Activated CD4-positive, alpha-beta T cell treated with anti-CD3 and anti-CD28 coated beads, Interleukin-2, amount 10 ng/mL, durations not matched to agents 7 days and 5 days (primary cell): ENCODE data around the gene SPEF2. TPM values are rescaled to one million over a fixed set of nuclear protein-coding genes. Genes with fewer than 3 reads are reported as not detected.

Experiments used
- CTCF ChIA-PET: fragments of 350-600 bp; sonication (Branson Sonifier 250); formaldehyde crosslinking; loops from one replicate; lab custom pipeline; 2021; ENCODE audit warnings: antibody characterized with exemption; lab: Charles Lee
- POLR2A ChIA-PET: fragments of 350-600 bp; sonication (Branson Sonifier 250); formaldehyde crosslinking; loops from one replicate; lab custom pipeline; 2021; ENCODE audit warnings: antibody characterized with exemption; lab: Charles Lee
- DNase-seq: peaks from one replicate; pipeline ENCODE4 v3.0.0-alpha.2; 2020
- H3K27ac Mint-ChIP-seq: one replicate; pipeline ENCODE4 v1.8.0; 2021; ENCODE audit warnings: mild to moderate bottlenecking, moderate library complexity, mixed read lengths
- H3K27me3 Mint-ChIP-seq: one replicate; pipeline ENCODE4 v1.8.0; 2021; ENCODE audit warnings: mixed read lengths
- H3K36me3 Mint-ChIP-seq: one replicate; pipeline ENCODE4 v1.8.0; 2021; ENCODE audit warnings: low read depth, mixed read lengths
- H3K4me1 Mint-ChIP-seq: one replicate; pipeline ENCODE4 v1.8.0; 2021; ENCODE audit warnings: mixed read lengths
- H3K4me3 Mint-ChIP-seq: one replicate; pipeline ENCODE4 v1.8.0; 2021; ENCODE audit warnings: mild to moderate bottlenecking, moderate library complexity, mixed read lengths
- H3K9me3 Mint-ChIP-seq: one replicate; pipeline ENCODE4 v1.8.0; 2021; ENCODE audit warnings: mixed read lengths
- total RNA-seq, 2 experiments: library from RNA; stranded (reverse); gene quantifications; one replicate each; pipeline ENCODE4 v1.2.3, GENCODE V29; 2021

The SPEF2 gene
- total RNA-seq, 2 experiments from 2014 or later = 5.9 to 9.1 TPM

GRCh38 chr5:35771839-35772238 is 154.2 kb downstream of the SPEF2 start:
- no peak for DNase-seq
- H3K27ac Mint-ChIP-seq = no peak overlapping the region
- H3K9me3 Mint-ChIP-seq = no peaks in the 10 kb centered on the region
- no peaks in the 10 kb centered on the region for H3K27me3 Mint-ChIP-seq
- no peak overlapping the region for H3K4me3 Mint-ChIP-seq
- H3K4me1 Mint-ChIP-seq = peaks cover 39% of the 10 kb centered on the region
- ChIA-PET CTCF (interaction anchor here (0.9 to 1.3 kb wide), 2 partner anchors 9 to 91 kb away, joined by 4 to 5 read pairs; no protein-coding TSS in a partner anchor), POLR2A (no interaction called here)
- H3K36me3 Mint-ChIP-seq = no peaks in the 10 kb centered on the region

- Mint-ChIP-seq H3K27ac (no peak overlapping the region), H3K9me3 (no peaks in the 10 kb centered on the region), H3K27me3 (no peaks in the 10 kb centered on the region), H3K4me3 (no peak overlapping the region), H3K36me3 (no peaks in the 10 kb centered on the region), H3K4me1 (peaks cover 54% of the 10 kb centered on the region)
- POLR2A ChIA-PET = no interaction called here
- DNase-seq = no peak
- CTCF ChIA-PET = interaction anchor here (1.1 kb wide), 1 partner anchor 151 kb away, joined by 3 read pairs; no protein-coding TSS in a partner anchor
Observed at GRCh38 chr5:35773967-35774366, 156.3 kb downstream of the SPEF2 start.

DNA sequence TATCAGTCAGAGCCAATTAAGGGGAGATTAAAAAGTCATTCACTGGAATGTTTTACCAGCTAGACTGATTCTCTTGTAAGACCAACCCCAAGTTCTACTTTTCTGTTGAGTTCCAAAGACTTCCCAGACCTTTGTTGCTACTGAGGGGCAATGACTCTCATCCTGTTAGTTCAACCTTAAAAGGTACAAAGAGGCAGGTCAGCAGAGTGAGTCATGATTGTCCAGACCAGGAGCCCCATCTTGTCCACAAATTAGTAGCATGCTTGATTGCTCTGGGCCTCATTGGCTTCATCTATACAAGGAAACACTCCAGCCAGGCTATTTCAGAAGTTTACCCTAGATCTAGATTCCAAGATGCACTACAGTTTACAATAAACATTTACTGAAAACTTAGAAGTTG is 159.1 kb downstream of the SPEF2 start:
- ChIA-PET POLR2A (no interaction called here), CTCF (interaction anchor here (0.9 to 2.3 kb wide), 12 partner anchors 8 to 150 kb away, joined by 3 to 9 read pairs (median 4); no protein-coding TSS in a partner anchor)
- no peak overlapping the region for H3K4me3 Mint-ChIP-seq
- peaks cover 72% of the 10 kb centered on the region for H3K4me1 Mint-ChIP-seq
- H3K27me3 Mint-ChIP-seq = no peaks in the 10 kb centered on the region
- H3K9me3 Mint-ChIP-seq = no peaks in the 10 kb centered on the region
- H3K27ac Mint-ChIP-seq = no peak overlapping the region
- no peak for DNase-seq
- H3K36me3 Mint-ChIP-seq = peaks cover 2% of the 10 kb centered on the region

DNA sequence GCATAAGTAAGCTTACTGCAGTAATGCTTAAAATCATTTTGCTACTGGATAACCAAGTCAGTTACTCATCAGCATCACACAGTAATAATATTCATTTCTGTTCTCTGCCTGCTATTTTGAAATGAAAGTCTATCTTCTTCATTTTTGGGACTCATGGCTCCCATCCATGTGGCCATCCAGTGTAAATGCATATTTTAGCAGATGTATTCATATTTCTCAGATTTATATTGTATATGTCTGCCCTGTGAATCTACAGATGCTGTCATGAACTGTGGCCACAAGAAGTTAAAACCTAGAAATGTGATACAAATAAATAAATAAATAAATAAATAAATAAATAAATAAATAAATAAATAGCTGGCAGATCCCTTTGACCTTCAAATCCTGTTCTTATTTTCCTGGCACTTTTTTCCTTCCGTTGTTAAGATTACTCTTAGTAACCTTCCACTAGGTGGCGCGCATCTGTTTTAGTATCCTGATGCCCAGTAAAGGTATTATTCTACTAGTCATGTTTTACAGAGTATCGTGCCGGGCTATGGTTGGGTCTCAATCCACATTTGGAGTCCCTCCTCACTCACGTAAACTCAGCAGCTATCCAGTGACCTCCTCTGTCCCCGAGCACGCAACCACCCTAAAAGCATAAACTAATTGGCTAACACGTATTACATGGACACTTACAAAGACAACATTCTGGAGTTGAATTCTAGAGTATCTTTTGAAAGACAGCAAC is 159.9 kb downstream of the SPEF2 start:
- Mint-ChIP-seq H3K4me1 (peaks cover 73% of the 10 kb centered on the region), H3K4me3 (peak overlapping the region; percentile 44), H3K27me3 (no peaks in the 10 kb centered on the region), H3K27ac (peak overlapping the region; percentile 85), H3K36me3 (peaks cover 2% of the 10 kb centered on the region), H3K9me3 (no peaks in the 10 kb centered on the region)
- peak; percentile 86 for DNase-seq
- ChIA-PET CTCF (interaction anchor here (0.6 to 2.3 kb wide), 16 partner anchors 8 to 174 kb away, joined by 3 to 10 read pairs (median 4); partner anchors contain the start of gene SPEF2), POLR2A (interaction anchor here (0.6 kb wide), 1 partner anchor 465 kb away, joined by 3 read pairs; no protein-coding TSS in a partner anchor)

GRCh38 chr5:35778259-35778769 is 160.7 kb downstream of the SPEF2 start:
- no peak for DNase-seq
- H3K36me3 Mint-ChIP-seq = peaks cover 2% of the 10 kb centered on the region
- CTCF ChIA-PET = interaction anchor here (0.6 to 2.0 kb wide), 7 partner anchors 9 to 175 kb away, joined by 3 to 10 read pairs (median 5); partner anchors contain the start of gene SPEF2
- H3K9me3 Mint-ChIP-seq = no peaks in the 10 kb centered on the region
- no peak overlapping the region for H3K4me3 Mint-ChIP-seq
- H3K27me3 Mint-ChIP-seq = no peaks in the 10 kb centered on the region
- peaks cover 77% of the 10 kb centered on the region for H3K4me1 Mint-ChIP-seq
- peak overlapping the region; percentile 85 for H3K27ac Mint-ChIP-seq
- POLR2A ChIA-PET = no interaction called here

- Mint-ChIP-seq H3K36me3 (peaks cover 7% of the 10 kb centered on the region), H3K4me1 (peaks cover 77% of the 10 kb centered on the region), H3K27me3 (no peaks in the 10 kb centered on the region), H3K4me3 (peak overlapping the region; percentile 57), H3K27ac (peak overlapping the region; percentile 83), H3K9me3 (no peaks in the 10 kb centered on the region)
- ChIA-PET POLR2A (interaction anchor here (0.7 to 1.5 kb wide), 5 partner anchors 67 to 109 kb away, joined by 3 to 6 read pairs (median 4); partner anchors contain the start of gene IL7R), CTCF (interaction anchor here (0.9 to 5.4 kb wide), 11 partner anchors 8 to 146 kb away, joined by 3 to 24 read pairs (median 4); no protein-coding TSS in a partner anchor)
- DNase-seq = peak; percentile 67
Observed at GRCh38 chr5:35780236-35780635, 162.6 kb downstream of the SPEF2 start.

DNA sequence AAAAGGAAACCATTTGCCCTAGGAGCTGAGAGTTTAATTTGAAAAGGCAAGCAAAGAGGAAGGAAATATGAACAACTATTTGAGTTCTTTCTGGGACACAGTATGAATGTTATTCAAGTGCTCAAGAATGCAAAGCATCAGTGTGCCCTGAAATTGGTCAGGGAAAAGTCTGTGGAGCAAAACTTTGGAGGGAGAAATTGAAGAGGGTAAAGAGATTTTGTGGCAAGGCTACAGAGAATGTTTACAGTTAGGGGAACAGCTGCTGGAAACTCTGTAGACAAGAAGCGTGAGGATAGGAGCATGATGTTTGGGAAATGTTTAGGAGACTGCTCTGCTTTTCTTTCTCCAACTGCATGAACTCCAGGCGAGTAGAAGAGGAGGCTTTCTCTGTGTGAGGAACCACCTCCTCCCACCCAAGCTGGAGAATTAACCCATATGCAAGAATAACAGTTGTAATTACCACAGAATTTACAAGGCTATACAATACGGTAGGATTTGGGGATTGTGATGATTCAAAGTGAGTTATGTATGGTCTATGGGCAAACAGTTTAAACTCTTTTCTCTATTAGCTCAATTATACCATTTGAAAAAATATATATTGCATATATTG is 163.6 kb downstream of the SPEF2 start:
- POLR2A ChIA-PET = interaction anchor here (0.7 to 1.5 kb wide), 3 partner anchors 31 to 75 kb away, joined by 3 to 6 read pairs (median 3); partner anchors contain the start of gene IL7R
- CTCF ChIA-PET = interaction anchor here (1.1 to 5.4 kb wide), 8 partner anchors 9 to 164 kb away, joined by 3 to 24 read pairs (median 4); no protein-coding TSS in a partner anchor
- peaks cover 7% of the 10 kb centered on the region for H3K36me3 Mint-ChIP-seq
- peak overlapping the region; percentile 83 for H3K27ac Mint-ChIP-seq
- H3K4me3 Mint-ChIP-seq = peak overlapping the region; percentile 57
- H3K9me3 Mint-ChIP-seq = no peaks in the 10 kb centered on the region
- H3K4me1 Mint-ChIP-seq = peaks cover 79% of the 10 kb centered on the region
- DNase-seq = no peak
- H3K27me3 Mint-ChIP-seq = no peaks in the 10 kb centered on the region

DNA sequence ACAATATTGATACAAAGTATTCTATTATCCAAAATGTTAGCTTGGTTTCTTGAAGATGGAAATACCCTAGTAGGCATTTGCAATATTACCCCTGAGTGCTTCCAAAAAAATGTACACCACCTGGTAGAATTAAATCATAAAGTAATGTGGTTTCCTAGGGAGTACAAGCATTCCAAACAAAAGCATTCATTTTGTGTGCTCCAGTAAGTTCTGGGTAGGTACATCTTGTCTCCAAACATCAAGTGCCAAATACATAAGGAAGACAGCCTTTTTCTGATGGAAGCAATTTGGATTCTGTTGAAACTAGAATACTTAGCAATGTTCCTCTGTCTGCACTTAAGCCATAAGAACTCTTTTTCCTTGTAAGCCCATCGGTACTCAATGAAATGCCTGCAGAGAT is 165.9 kb downstream of the SPEF2 start:
- Mint-ChIP-seq H3K27ac (no peak overlapping the region), H3K4me3 (no peak overlapping the region), H3K4me1 (peaks cover 81% of the 10 kb centered on the region), H3K9me3 (no peaks in the 10 kb centered on the region), H3K36me3 (peaks cover 7% of the 10 kb centered on the region), H3K27me3 (no peaks in the 10 kb centered on the region)
- no peak for DNase-seq
- CTCF ChIA-PET = interaction anchor here (1.3 to 5.4 kb wide), 3 partner anchors 12 to 142 kb away, joined by 5 to 24 read pairs (median 7); no protein-coding TSS in a partner anchor
- POLR2A ChIA-PET = no interaction called here

GRCh38 chr5:35785601-35786085 is 168.0 kb downstream of the SPEF2 start:
- Mint-ChIP-seq H3K36me3 (peaks cover 10% of the 10 kb centered on the region), H3K4me1 (peaks cover 85% of the 10 kb centered on the region), H3K27ac (peak overlapping the region; percentile 89), H3K4me3 (peak overlapping the region; percentile 20), H3K27me3 (no peaks in the 10 kb centered on the region), H3K9me3 (peaks cover 3% of the 10 kb centered on the region)
- POLR2A ChIA-PET = interaction anchor here (0.7 to 1.4 kb wide), 3 partner anchors 36 to 69 kb away, joined by 3 to 6 read pairs (median 3); no protein-coding TSS in a partner anchor
- CTCF ChIA-PET = interaction anchor here (0.6 to 1.4 kb wide), 8 partner anchors 9 to 141 kb away, joined by 3 to 7 read pairs (median 4); no protein-coding TSS in a partner anchor
- DNase-seq = peak; percentile 41

DNA sequence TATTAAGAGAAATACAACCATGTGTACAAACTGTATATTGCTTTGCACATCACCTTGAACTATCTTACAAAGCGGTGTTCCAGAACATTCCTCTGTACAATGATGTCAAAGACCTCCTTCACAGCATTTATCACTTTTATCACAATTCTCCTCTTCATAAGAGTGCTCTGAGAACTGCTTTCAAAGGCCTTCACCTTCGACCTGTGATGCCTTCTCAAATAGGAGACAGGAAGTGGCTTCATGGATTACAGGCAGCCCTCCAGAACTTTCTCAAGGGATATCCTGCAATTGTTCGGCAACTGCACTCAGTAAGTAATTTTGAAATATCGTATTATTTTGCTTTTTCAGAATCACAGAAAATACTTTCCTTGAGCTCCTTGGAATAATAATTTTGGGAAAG is 171.1 kb downstream of the SPEF2 start:
- Mint-ChIP-seq H3K4me1 (peaks cover 87% of the 10 kb centered on the region), H3K9me3 (peaks cover 4% of the 10 kb centered on the region), H3K27me3 (no peaks in the 10 kb centered on the region), H3K27ac (no peak overlapping the region), H3K4me3 (no peak overlapping the region), H3K36me3 (peaks cover 12% of the 10 kb centered on the region)
- ChIA-PET CTCF (interaction anchor here (1.3 to 3.4 kb wide), 2 partner anchors 9 to 11 kb away, joined by 3 to 10 read pairs; no protein-coding TSS in a partner anchor), POLR2A (no interaction called here)
- DNase-seq = no peak

DNA sequence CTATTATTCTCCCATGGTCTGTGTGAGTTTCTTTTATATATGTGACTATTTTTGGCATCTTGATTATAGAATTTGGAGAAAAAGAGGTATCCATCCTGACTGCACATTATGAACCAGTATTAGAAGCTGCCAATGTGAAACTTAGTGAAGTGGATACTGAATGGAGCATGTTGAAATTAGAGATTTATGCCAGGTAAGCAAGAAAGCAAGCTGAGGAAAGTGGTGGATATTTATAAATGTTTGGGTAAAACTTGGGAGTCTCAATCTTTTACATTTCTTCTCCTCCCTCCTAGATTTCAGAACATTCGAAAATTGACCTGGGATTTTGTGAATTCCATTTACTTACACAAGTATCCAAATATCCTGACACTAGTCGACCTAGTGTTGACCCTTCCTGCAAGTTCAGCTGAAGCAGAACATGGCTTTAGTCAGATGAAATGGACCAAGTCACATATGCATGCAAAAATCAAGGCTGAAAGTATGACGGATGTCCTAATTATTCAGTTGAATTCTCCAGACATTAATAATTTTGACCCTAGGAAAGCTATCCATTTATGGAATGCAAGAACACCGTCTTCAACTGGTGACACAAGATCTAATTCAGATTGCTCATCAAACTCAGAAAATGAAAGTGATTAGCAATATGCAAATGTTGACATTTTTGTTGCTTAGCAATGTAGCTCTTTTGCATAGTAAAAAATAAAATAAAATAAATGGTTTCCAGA is 172.2 kb downstream of the SPEF2 start:
- Mint-ChIP-seq H3K27me3 (no peaks in the 10 kb centered on the region), H3K4me1 (peaks cover 88% of the 10 kb centered on the region), H3K4me3 (peak overlapping the region; percentile 30), H3K27ac (peak overlapping the region; percentile 72), H3K36me3 (peaks cover 11% of the 10 kb centered on the region), H3K9me3 (peaks cover 7% of the 10 kb centered on the region)
- ChIA-PET POLR2A (no interaction called here), CTCF (interaction anchor here (0.7 to 3.4 kb wide), 12 partner anchors 10 to 136 kb away, joined by 3 to 12 read pairs (median 4); partner anchors contain the start of gene IL7R)
- no peak for DNase-seq
